ENCODE measurements around the gene TBC1D19. TPM values are rescaled to one million over a fixed set of nuclear protein-coding genes. Genes with fewer than 3 reads are reported as not detected.

The TBC1D19 gene
- total RNA-seq, 1 experiment from 2014 or later: 19.1 TPM

DNA sequence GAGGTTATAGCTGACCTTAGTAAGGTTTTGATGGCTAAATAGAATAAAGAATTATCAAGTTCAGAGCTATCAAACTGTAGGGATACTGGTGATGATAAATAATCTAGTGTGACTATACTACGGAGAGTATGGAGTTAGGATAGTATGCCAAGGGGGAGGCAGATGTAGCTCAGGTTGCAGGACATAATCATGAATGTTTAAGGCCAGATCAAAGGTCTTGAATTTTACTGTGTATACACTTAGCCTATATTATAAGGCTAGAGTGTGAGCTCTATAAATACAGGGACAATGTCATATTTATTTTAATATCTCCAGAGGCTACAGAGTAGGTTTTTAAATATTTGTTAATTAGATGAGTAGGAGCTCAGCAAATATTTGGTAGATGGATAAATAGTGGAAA lies 145.7 kb downstream of the TBC1D19 start:
- Mint-ChIP-seq H3K27ac (ENCODE audit: unreplicated experiment) (peak overlapping the region; percentile 44), H3K36me3 (ENCODE audit: insufficient read depth, unreplicated experiment) (peaks cover 10% of the 10 kb centered on the region), H3K4me1 (ENCODE audit: low read depth, unreplicated experiment) (peaks cover 9% of the 10 kb centered on the region), H3K27me3 (ENCODE audit: insufficient read depth, unreplicated experiment) (no peaks in the 10 kb centered on the region), H3K9me3 (ENCODE audit: unreplicated experiment) (no peaks in the 10 kb centered on the region), H3K4me3 (ENCODE audit: unreplicated experiment) (peak overlapping the region; percentile 58)
- ChIA-PET POLR2A (no interaction called here), CTCF (interaction anchor here (0.6 kb wide), 1 partner anchor 271 kb away, joined by 3 read pairs; no protein-coding TSS in a partner anchor)
- BruUV-seq (replicated peaks): no TSS peak
- TF ChIP-seq, protein P1, sequence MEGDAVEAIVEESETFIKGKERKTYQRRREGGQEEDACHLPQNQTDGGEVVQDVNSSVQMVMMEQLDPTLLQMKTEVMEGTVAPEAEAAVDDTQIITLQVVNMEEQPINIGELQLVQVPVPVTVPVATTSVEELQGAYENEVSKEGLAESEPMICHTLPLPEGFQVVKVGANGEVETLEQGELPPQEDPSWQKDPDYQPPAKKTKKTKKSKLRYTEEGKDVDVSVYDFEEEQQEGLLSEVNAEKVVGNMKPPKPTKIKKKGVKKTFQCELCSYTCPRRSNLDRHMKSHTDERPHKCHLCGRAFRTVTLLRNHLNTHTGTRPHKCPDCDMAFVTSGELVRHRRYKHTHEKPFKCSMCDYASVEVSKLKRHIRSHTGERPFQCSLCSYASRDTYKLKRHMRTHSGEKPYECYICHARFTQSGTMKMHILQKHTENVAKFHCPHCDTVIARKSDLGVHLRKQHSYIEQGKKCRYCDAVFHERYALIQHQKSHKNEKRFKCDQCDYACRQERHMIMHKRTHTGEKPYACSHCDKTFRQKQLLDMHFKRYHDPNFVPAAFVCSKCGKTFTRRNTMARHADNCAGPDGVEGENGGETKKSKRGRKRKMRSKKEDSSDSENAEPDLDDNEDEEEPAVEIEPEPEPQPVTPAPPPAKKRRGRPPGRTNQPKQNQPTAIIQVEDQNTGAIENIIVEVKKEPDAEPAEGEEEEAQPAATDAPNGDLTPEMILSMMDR (IDR thresholded peaks at IDR 0.05; ENCODE audit: insufficient read depth in 1 of 2, low read depth in 1 of 2, low read length in 1 of 2, severe bottlenecking in 1 of 2, unreplicated experiment in 1 of 2): no peak
- H3K36me3 ChIP-seq (ENCODE audit: control insufficient read depth, insufficient read depth, low read length): no peaks in the 10 kb centered on the region
- H3K9me3 ChIP-seq: no peaks in the 10 kb centered on the region
- H3K27me3 ChIP-seq (replicated peaks; ENCODE audit: control insufficient read depth, insufficient read depth, low read length): no peaks in the 10 kb centered on the region
- no peak overlapping the region for H3K4me3 ChIP-seq (ENCODE audit: low read depth, low read length)
- intact Hi-C loops (cut with micrococcal nuclease; ENCODE audit: unreplicated experiment): loop anchor here (1.0 to 10.0 kb wide), 5 partner anchors 131 to 305 kb away; partner anchors contain the start of genes STIM2 and TBC1D19
- H3K4me1 ChIP-seq: peaks cover 18% of the 10 kb centered on the region
- DNase-seq: no peak

DNA sequence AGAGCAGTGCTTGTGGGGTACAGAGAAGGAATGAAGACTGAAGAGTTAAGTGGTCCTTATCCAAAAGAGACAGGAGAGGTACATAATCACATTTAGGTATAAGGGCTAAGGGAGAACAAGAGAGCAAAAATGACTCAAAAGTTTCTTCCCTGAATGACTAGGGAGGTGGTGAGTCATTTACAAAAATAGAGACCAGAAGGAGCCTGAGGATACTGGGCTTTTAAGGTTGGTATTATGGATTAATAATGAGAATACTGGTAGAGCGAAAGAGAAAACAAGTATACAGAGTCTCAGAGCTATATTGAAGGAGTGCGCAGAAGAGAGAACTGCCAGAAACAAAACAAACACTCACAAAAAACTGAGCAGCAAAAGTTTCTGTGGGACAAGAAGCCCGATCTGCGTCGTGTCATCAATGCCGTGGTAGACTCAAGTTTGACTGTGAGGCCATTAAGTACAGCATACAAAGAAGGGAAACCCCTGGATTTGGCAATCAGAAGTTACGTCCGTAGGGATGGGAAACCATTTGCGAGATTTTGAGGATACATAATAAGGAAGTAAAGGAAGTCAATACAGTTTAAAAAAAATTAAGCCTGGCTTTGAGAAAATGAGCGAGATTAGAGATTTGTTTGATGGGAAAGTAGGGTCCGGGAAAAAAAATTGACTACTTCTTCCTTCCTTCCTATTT lies 147.6 kb downstream of the TBC1D19 start:
- no peak for DNase-seq
- Mint-ChIP-seq H3K36me3 (ENCODE audit: insufficient read depth, unreplicated experiment) (peaks cover 10% of the 10 kb centered on the region), H3K27me3 (ENCODE audit: insufficient read depth, unreplicated experiment) (no peaks in the 10 kb centered on the region), H3K4me3 (ENCODE audit: unreplicated experiment) (no peak overlapping the region), H3K27ac (ENCODE audit: unreplicated experiment) (no peak overlapping the region), H3K4me1 (ENCODE audit: low read depth, unreplicated experiment) (peaks cover 9% of the 10 kb centered on the region), H3K9me3 (ENCODE audit: unreplicated experiment) (no peaks in the 10 kb centered on the region)
- peaks cover 18% of the 10 kb centered on the region for H3K4me1 ChIP-seq
- H3K9me3 ChIP-seq: no peaks in the 10 kb centered on the region
- TF ChIP-seq, protein P1 (IDR thresholded peaks at IDR 0.05; ENCODE audit: insufficient read depth in 1 of 2, low read depth in 1 of 2, low read length in 1 of 2, severe bottlenecking in 1 of 2, unreplicated experiment in 1 of 2): no peak
- no TSS peak for BruUV-seq (replicated peaks)
- no peaks in the 10 kb centered on the region for H3K36me3 ChIP-seq (ENCODE audit: control insufficient read depth, insufficient read depth, low read length)
- ChIA-PET POLR2A (no interaction called here), CTCF (no interaction called here)
- H3K27me3 ChIP-seq (replicated peaks; ENCODE audit: control insufficient read depth, insufficient read depth, low read length): no peaks in the 10 kb centered on the region
- intact Hi-C loops (cut with micrococcal nuclease; ENCODE audit: unreplicated experiment): no loop called here
- no peak overlapping the region for H3K4me3 ChIP-seq (ENCODE audit: low read depth, low read length)

DNA sequence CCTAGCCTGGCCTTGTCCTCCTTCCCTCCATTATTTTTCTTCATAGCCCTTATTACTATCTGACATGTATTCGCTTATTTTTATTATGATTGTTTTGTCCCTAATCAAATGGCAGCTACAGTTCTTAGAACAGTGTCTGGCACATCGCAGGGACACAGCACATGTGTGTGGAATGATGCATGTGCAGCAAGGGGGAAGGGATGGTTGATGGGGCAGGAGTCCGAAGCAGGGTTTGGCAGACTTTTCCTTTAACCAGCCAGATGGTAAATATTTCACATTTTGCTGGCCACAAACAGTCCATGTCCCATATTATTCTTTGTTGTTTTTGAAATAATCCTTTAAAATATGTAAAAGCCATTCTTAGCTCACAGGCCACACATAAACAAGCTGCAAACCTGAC lies 148.5 kb downstream of the TBC1D19 start:
- DNase-seq: no peak
- Histone ChIP-seq H3K36me3 (ENCODE audit: control insufficient read depth, insufficient read depth, low read length) (no peaks in the 10 kb centered on the region), H3K4me3 (ENCODE audit: low read depth, low read length) (no peak overlapping the region), H3K27me3 (replicated peaks; ENCODE audit: control insufficient read depth, insufficient read depth, low read length) (no peaks in the 10 kb centered on the region), H3K4me1 (peaks cover 18% of the 10 kb centered on the region), H3K9me3 (no peaks in the 10 kb centered on the region)
- peaks cover 9% of the 10 kb centered on the region for H3K4me1 Mint-ChIP-seq (ENCODE audit: low read depth, unreplicated experiment)
- H3K36me3 Mint-ChIP-seq (ENCODE audit: insufficient read depth, unreplicated experiment): peaks cover 10% of the 10 kb centered on the region
- H3K27me3 Mint-ChIP-seq (ENCODE audit: insufficient read depth, unreplicated experiment): no peaks in the 10 kb centered on the region
- H3K9me3 Mint-ChIP-seq (ENCODE audit: unreplicated experiment): no peaks in the 10 kb centered on the region
- CTCF ChIA-PET: no interaction called here
- no TSS peak for BruUV-seq (replicated peaks)
- no peak overlapping the region for H3K27ac Mint-ChIP-seq (ENCODE audit: unreplicated experiment)
- POLR2A ChIA-PET: no interaction called here
- TF ChIP-seq, protein P1 (IDR thresholded peaks at IDR 0.05; ENCODE audit: insufficient read depth in 1 of 2, low read depth in 1 of 2, low read length in 1 of 2, severe bottlenecking in 1 of 2, unreplicated experiment in 1 of 2): no peak
- H3K4me3 Mint-ChIP-seq (ENCODE audit: unreplicated experiment): no peak overlapping the region
- intact Hi-C loops (cut with micrococcal nuclease; ENCODE audit: unreplicated experiment): no loop called here

Data from Caco-2 (cell line).